Raji (cell line): ENCODE data around the gene CSNK2A2.

ENCODE experiments used
- POLR2A ChIP-seq: IDR thresholded peaks from 2 replicates; pipeline ENCODE4 v1.6.1; 2011; ENCODE audit warnings: low read depth, low read length, control low read depth; ENCODE audit not compliant: insufficient read depth

CSNK2A2 gene

DNA sequence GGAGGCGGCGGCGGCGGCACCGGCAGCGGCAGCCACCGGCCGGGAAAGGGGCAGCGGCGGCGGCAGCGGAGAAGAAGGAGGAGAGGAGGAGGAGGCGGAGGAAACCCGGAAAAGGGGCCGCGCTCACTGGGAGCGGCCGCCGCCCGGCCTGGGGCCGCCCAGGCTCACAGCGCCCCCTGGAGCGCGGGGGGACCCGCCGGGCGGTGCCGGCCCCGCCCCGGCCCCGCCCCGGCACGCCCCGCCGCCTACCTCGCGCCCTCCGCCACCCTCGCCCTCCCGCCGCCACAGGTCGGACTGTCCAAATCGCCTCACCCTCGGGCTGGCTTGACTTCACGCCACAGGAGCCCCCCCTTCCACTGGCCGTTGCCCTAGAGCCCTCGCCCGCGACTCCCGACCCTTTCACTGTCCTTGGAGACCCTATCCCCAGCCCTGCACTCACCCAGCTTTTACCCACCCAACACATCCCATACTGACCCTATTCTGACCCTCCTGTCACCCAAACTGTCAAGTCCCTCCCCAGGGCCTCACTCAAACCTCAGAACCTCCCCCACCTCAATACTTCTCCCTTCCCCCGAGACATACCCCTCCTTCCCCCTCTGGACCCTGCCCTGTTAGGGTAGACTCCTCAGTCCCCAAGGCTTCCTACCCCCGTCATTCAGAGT, at the start of gene CSNK2A2:
Gene CSNK2A2 (minus strand): TSS at position 85 of the 662 bp plus-strand sequence. CDS start 370 bp downstream, outside the sequence.
- peak; percentile 61 for TF ChIP-seq POLR2A

GRCh38 chr16:58243528-58244004, 45.7 kb upstream of the CSNK2A2 start:
- no peak for TF ChIP-seq POLR2A

- no peak for TF ChIP-seq POLR2A
Observed at GRCh38 chr16:58236831-58237230, 38.9 kb upstream of the CSNK2A2 start.

GRCh38 chr16:58236231-58236690, 38.4 kb upstream of the CSNK2A2 start:
- TF ChIP-seq POLR2A, result peak; percentile 42

DNA sequence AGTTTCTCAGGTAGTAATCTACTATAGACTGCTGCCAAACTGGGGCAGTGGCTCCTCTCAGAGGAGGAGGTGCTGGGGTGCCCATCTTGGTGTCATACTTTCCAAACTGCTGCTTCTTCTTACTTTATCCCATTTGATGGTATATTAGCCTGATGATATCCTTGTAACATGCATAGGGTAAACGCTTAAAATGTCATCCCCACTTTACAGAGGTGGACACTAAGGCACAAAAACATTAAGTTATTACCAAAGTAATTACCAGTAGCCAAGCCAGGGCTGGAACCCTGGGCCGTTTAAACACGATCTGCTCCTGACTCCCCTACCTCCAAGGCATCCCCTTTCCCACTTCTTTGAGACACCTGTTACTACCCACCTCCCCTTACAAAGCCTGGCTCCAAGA, 37.8 kb upstream of the CSNK2A2 start:
- TF ChIP-seq POLR2A, result no peak

DNA sequence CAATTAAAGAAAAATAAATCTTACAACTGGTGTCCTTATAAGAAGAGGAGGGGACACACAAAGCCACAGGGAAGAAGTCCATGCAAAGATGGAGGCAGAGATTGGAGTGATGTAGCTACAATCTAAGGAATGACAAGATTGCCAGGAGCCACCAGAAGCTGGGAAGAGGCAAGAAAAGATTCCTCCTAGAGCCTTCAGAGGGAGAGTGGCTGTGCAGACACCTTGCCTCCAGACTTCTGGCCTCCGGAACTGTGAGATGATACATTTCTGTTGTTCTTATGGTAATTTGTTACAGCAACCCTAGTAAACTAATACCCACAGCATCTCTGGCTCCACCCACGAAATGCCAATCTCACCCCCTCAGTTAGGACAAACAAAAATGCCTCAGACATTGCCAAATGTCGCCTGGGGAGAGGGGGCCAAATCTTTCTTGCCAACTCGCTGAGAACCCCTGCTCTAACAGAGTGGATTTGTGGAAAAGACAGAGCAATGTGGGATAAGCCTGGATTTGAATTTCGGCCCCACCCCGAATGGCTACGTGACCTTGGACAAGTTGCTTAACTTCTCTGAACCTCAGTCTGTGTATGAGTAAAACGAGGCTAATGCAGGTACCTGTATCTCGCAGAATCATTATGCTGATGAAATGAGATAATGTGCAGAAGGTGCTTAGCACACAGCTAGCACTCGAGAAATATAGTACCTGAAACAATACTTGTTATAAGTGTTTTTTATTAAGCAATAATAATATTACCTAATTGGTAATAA, 37.1 kb upstream of the CSNK2A2 start:
- no peak for TF ChIP-seq POLR2A

GRCh38 chr16:58230259-58230658, 32.4 kb upstream of the CSNK2A2 start:
- TF ChIP-seq POLR2A, result no peak

- no peak for TF ChIP-seq POLR2A
Observed at GRCh38 chr16:58226790-58227189, 28.9 kb upstream of the CSNK2A2 start.

GRCh38 chr16:58225965-58226602, 28.2 kb upstream of the CSNK2A2 start:
- no peak for TF ChIP-seq POLR2A

DNA sequence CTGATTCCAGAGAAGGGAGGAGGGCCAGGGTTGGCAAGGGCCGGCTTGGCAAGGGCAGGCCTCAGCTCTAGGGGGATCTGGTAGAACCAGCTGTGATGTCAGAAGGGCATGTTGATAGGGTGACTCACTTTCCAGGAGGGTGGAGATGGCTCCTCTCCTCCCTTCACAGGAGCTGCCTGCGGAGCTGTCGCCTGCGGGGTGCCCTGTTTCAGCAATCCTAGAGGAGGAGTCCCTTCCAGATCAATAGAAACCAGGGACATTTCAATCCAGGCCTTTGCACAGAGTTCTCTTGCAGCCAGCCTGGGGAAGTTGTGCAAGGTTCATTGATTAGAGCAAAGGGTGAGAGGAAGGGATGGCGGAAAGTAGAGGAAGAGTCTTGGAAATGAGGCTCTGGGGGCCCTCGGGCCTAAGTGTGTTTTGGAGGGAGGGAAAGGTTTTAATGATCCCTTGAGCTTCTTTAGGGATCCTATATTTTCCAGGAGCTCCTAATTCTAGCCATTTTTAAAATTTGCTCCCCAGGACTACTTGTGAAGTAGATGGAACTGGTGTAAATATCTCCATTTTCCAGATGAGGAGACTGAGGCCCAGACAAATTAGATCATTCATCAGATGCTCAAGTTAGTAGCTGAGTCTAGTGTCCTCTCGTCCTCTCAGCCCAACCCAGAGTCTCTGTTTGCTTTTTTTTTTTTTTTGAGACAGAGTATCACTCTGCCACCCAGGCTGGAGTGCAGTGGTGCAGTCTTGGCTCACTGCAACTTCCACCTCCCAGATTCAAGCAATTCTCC, 24.8 kb upstream of the CSNK2A2 start:
- TF ChIP-seq POLR2A, result no peak

DNA sequence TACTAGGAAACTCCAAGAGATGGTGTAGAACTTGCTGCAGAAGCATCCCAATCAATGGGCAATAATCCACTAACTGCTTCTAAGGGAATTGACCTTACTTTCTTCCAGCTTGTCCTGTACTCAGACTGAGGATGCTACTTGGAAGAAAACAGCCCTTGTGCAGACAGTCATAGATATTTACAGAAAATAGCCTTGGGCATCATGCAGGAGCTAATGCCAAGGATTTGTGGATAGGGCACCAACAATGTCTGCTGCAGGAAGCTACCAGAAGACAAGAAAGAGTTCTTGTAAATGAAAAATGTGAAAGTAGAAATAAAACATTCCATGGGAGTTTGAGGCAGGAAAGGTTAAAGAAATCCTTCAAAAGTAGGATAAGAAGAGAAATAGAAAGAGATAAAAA, 21.5 kb upstream of the CSNK2A2 start:
- TF ChIP-seq POLR2A, result no peak

GRCh38 chr16:58218786-58219185, 20.9 kb upstream of the CSNK2A2 start:
- no peak for TF ChIP-seq POLR2A

- TF ChIP-seq POLR2A, result no peak
Observed at GRCh38 chr16:58217311-58217925, 19.5 kb upstream of the CSNK2A2 start.

GRCh38 chr16:58212824-58213655, 15.1 kb upstream of the CSNK2A2 start:
- TF ChIP-seq POLR2A, result no peak
